ENCODE results near the gene ISYNA1.

Gene ISYNA1

DNA sequence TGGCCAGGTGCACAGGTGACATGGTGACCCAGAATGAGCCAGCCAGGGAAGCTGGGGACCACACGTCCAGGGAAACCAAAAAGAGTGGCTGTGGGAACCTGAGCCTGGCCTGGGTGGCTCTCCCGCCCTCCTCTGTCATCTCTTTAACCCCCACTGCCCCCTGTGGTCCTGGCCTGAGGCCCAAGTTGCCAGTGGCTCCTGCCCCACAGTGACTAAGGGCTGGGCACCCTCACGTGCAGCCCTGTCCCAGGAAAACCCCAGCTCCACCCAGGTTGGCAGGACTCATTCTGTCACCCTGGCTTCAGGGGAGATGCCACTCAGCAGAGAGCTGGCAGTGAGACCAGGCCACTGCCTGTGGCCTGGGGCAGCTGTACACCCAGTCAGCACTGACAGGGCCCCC is 30.6 kb upstream of the ISYNA1 start:
- DNase-seq: no peak

GRCh38 chr19:18467978-18468377 is 30.0 kb upstream of the ISYNA1 start:
- no peak for DNase-seq

- no peak for DNase-seq
Measured at GRCh38 chr19:18466354-18466753, 28.4 kb upstream of the ISYNA1 start.

DNA sequence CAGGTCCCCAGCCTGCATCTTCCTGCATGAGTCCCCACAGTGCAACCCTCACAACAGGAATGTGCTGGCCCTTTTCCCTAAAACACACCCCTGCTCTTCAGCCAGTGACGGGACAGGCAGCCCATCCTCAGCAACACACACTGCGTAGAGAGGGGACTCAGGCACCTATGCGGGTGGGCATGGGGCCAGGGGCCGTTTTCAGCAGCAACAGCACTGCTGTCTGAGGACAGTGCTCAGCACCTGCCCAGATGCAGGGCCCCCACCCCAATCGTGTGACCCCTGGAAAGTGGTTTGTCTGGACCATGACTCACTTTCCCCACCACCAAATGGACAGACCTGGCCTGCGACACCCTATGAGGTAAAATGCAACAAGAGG is 28.0 kb upstream of the ISYNA1 start:
- no peak for DNase-seq

DNA sequence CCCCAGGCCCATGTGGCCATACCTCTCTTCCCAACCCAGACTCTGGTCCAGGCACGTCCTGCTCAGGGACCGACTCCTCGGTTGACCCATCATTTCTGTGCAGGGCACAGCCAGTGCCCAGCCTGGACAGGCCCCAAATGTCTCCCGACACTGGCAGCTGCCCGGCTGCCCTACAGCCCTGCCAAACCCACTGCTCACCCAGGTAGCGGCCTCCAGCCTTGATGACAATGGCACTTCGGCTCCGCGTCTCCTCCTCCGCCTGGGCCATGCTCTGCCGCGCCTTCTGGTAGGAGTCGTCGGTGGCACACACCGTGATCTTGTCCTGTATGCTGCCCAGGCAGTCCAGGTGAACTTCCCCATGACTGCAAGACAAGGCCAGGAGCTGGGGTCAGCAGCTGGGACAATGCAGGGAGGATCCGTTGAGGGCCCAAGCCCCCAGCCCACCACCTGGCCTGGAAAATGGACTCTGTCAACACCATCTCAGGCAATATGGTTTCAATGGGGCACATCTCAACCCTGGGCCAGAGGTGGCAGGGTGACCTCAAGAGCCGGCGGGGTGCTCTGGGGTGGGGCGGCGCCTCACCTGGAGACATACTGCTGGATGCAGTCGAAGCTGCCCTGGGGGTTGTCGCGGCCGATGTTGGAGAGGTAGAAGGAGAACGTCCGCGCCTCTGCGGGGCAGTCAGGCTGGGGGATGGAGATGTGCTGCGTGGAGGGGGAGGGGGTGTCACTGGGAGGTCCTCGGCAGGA is 27.5 kb upstream of the ISYNA1 start:
- DNase-seq: peak in 1 of 56 donors; percentile 12

GRCh38 chr19:18464646-18465045 is 26.7 kb upstream of the ISYNA1 start:
- peak in 55 of 56 donors; percentile 10 to 94 (median 73) for DNase-seq

DNA sequence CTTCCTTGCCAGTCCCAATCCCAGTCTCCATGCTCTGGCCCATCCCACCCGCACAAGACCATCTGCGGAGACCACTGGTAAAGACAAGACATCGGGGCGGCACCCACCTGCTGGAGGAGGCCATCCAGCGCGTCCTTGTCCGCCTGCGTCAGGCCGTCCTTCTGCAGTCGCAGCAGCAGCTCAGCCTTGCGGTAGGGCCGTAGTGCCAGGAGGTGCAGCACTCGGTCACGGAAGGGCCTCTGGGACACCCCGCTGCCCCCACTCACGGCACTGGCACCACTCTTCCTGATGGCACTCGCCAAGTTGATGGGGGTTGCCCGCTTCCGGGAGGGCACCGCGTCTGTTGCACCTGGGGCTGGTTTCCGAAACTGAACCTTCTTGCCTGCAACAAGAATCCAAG is 23.5 kb upstream of the ISYNA1 start:
- no peak for DNase-seq

DNA sequence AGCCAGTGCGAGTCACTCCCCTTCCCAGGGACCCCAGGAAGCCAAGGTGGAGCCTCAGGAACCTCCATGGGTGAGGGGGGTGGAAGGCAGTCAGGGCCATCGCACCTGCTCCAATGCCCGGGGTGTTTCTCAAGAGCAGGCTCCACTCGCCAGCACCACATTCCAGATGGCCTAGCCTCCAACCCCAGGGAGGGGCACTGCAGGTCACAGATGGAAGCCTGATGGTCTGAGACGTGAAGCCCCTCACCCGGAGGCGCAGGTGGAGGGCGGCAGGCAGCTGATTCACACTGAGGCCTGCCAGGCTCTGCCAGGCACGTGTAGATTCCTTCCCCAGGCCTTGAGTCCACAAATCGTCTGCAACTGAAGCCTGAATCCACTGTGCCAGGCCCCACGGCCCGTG is 23.0 kb upstream of the ISYNA1 start:
- DNase-seq: no peak

DNA sequence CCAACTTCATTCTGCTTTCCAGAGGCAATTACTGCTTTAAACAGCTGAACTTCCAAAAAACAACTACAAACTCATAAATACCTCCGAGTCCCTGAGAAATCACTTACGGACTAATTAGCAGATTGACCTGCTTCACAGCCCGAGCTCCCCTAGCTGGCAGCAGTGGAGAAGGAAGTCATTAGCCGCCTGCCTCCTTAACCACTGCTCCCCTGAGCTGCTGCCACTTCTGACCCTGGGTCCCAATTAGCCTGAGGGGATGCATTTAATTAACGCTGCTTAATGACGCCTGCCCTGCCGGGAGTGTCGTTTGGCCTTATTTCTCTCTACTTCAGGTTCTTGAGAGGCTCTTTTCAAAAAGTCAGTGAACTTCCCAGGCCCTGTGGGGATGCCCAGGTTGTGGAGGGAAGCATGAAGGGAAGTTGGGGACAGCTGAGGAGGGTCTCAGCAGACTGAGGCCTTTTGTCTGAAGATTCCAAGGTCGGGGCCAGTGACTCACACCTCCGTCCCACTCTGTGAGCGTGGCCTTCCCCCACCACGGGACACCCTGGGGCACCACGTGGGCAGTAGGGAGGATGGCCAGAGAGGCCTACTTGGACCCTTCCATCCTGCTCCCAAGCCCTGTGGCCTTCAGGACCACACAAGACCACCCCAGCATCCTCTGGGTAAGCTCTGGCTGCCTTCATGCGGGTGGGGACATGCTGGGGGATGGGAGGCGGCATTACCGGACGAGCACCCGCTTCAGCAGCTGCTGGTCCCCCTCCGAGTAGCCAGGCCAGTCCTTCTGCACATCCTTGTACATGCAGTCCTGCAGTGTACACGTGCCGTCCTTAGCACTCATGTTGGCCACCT is 19.8 kb upstream of the ISYNA1 start:
- DNase-seq: no peak

DNA sequence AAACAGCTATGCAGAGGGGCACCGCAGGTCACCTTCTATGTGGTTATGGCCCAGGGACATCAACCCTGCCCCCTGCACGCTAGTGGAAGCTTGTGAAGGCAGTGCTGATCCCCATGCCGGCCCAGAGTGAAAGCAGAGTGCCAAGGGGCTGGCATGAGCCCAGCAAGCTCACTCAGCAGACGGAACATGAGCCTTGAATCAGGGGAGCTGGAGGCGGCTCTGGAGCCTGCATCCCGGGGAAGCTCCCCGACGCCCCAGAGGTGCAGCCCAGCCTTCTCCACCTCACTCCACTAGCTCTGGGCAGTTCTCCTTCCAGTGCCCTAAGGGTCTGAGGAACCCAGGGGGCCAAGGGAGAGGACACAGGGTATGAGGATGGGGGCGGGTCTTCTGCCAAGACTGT is 19.0 kb upstream of the ISYNA1 start:
- peak in 29 of 56 donors; percentile 8 to 79 (median 34) for DNase-seq

DNA sequence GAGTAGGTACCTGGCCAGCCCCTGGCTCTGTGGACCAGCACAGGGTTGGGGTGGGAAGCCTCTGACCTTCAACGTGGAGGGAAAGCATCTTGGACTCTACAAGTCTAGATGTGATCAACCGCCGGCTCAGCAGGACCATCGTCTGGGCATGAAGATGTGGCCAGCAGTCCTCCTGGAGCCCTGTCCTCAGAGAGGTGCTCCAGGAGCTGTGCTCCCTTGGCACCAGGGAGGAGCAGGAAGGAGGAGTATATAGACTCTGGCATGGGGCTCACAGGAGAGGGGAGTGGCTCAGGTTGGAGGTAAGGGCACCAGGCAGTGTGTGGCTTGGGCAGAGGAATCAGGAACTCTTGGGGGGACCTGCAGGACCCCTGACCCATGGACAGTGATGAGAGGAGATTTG is 18.3 kb upstream of the ISYNA1 start:
- no peak for DNase-seq

- DNase-seq: peak in 1 of 56 donors; percentile 15
Measured at GRCh38 chr19:18453269-18454024, 15.5 kb upstream of the ISYNA1 start.

DNA sequence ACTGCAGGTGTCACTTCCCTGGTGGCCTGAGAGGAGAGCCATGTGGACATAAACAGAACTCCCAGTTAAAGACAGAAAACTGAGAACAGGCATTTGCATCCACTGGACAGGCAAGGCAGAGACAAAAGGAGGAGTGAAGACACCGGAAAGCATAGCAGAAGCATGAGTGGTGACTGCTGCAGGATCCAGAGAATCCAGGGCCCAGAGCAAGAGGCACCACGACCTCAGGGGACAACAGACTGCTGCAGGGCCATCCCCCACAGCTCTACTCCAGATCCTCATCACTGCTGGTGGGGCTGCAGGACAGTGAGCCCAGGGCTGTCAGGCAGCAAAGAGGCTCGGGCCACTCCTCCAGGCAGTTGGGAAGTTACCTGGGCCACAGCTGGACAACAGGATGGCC is 14.5 kb upstream of the ISYNA1 start:
- no peak for DNase-seq

DNA sequence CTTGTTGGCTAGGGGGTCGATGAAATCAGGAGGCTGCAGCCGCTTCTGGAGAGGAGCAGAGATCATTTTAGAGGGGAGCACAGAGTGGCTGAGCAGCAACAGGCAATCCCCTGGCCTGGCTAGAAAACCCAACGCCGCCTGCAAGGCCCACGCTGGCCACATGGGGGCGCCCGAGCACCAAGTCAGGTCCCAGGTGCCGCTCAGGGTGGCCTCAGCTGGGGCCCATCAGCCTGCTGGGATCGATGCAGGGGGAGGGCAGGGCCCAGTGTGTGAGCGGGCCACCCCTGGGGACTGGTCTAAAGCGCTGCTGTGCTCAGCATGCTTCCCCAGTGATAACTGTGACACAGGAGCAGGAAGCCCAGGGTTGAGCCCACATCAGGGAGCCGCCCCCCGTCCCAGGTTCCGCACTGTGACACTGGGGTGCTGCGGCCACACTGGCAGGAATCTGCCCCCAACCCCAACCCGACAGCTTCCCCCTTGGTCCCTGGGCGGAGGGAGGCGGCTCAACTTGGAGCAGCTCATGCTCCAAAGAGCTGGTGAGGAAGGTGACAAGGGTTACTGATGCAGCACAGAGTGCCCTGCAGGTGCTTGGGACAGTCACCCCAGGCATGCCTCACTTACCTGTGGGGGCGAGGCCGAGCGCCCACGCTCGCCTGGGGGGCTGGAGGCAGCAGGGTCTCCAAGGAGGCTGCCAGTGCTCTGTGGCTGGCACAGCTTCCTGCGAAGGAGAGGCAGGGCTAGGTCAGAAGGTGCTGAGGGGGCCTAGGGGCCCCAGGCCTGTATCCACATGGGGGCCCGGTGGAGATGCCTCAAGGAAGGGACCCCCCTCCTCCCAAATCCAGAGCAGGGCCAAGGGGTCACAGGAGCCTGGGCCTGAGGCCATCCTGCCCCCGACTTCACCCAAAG is 13.3 kb upstream of the ISYNA1 start:
- peak in 52 of 56 donors; percentile 40 to 95 (median 73) for DNase-seq

- DNase-seq: no peak
Measured at GRCh38 chr19:18450021-18450930, 12.3 kb upstream of the ISYNA1 start.

- DNase-seq: no peak
Measured at GRCh38 chr19:18449552-18449951, 11.6 kb upstream of the ISYNA1 start.

- no peak for DNase-seq
Measured at GRCh38 chr19:18446811-18447359, 9.0 kb upstream of the ISYNA1 start.

DNA sequence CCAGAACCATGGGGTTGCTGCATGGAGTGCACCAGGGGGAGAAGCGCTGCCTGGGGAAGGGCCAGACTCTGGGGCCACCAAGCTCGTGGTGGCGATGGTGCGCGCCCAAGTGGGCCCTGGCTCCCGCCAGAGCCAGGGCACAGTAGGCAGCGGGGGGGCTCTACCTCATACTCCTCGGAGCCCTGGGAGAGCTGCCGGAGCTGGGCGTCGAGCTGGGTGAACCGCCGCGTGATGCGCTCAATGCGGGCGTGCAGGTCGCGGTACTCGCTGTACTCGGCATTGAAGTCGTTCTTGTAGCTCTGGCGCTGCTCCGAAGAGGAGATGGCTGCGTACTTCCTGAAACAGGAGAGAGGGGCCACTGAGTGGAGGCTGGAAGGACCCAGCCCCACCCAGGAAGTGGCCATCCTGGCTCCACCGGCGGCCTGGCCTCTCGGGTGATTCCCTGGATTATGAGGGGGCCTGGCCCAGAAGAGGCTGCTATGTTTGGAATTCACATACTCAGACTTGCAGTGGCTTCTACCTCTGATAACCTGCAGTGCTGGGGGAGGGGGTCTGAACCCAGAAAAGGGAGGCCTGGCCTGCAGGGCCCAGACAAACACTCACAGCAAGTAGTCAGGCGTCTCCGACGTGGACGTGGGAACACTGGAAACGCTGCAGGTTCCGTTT is 8.3 kb upstream of the ISYNA1 start:
- DNase-seq: no peak
